Ishikawa (cell line): Measurements from ENCODE around the gene NTSR2.

Experiments used
- CEBPB ChIP-seq: IDR thresholded peaks from 2 replicates; pipeline ENCODE4 v1.6.1; 2012
- CREB1 ChIP-seq: IDR thresholded peaks from 2 replicates; pipeline ENCODE4 v1.6.1; 2012; ENCODE audit warnings: low read depth
- EP300 ChIP-seq: IDR thresholded peaks from 2 replicates; pipeline ENCODE4 v1.6.1; 2012; ENCODE audit warnings: borderline replicate concordance
- REST ChIP-seq: IDR thresholded peaks from 2 replicates; pipeline ENCODE4 v1.6.1; 2012; ENCODE audit warnings: low read depth, mild to moderate bottlenecking
- TCF12 ChIP-seq: IDR thresholded peaks from 2 replicates; pipeline ENCODE4 v1.6.1; 2012; ENCODE audit warnings: low read depth

- TF ChIP-seq REST (no peak), CEBPB (no peak), EP300 (no peak), TCF12 (no peak), CREB1 (no peak)
These were observed 36.0 kb downstream of the NTSR2 start for GRCh38 chr2:11633923-11634478.
